GM18519 (cell line): ENCODE results near the gene HSPA4.

Source experiments
- ATAC-seq: cut with Tn5 transposase; IDR thresholded peaks from one replicate; pipeline ENCODE4 v1.9.1; 2021; ENCODE audit warnings: mild to moderate bottlenecking, moderate library complexity; ENCODE audit not compliant: unreplicated experiment, low FRiP score

HSPA4 gene

GRCh38 chr5:133149345-133149744, 97.5 kb downstream of the HSPA4 start:
- no peak for ATAC-seq

- no peak for ATAC-seq
Observed at GRCh38 chr5:133150909-133151544, 99.2 kb downstream of the HSPA4 start.

- no peak for ATAC-seq
Observed at GRCh38 chr5:133154274-133155075, 102.7 kb downstream of the HSPA4 start.

- ATAC-seq: no peak
Observed at GRCh38 chr5:133155326-133155969, 103.6 kb downstream of the HSPA4 start.
